NT2/D1 (cell line): ENCODE measurements around the gene TMEM131L.

Experiments
- SUZ12 ChIP-seq: IDR thresholded peaks from 2 replicates; pipeline ENCODE4 v1.6.1; 2011; ENCODE audit not compliant: insufficient read length, insufficient read depth; ENCODE audit errors: extremely low read depth
- YY1 ChIP-seq: IDR thresholded peaks from 2 replicates; pipeline ENCODE4 v1.6.1; 2011; ENCODE audit not compliant: insufficient read length, insufficient read depth

GRCh38 chr4:153450544-153450917 is 15.6 kb upstream of the TMEM131L start:
- TF ChIP-seq YY1 (no peak), SUZ12 (no peak)
